Testis (tissue), 2 donors: ENCODE measurements around the gene TNRC18.

Experiments used
- CTCF ChIP-seq, 3 experiments: fragments of 450-650 bp in 2 of 3; fragments of 200-600 bp in 1 of 3; sonication (generic) in 1 of 3; IDR thresholded peaks; one replicate each; pipeline ENCODE4 v1.5.1; 2016 to 2019; ENCODE audit warnings: antibody characterized with exemption in 3 of 3, mild to moderate bottlenecking in 2 of 3, moderate library complexity in 1 of 3
- POLR2A ChIP-seq: fragments of 450-650 bp; IDR thresholded peaks from one replicate; pipeline ENCODE4 v1.6.1; 2017; ENCODE audit warnings: antibody characterized with exemption, mild to moderate bottlenecking, moderate library complexity

- TF ChIP-seq CTCF (IDR thresholded peaks at IDR 0.05) (no peak), POLR2A (no peak)
These were observed 42.9 kb upstream of the TNRC18 start for GRCh38 chr7:5466551-5466950.
